HG03097 (cell line): ENCODE data around the gene TIAM1.

ENCODE experiments used
- ATAC-seq: cut with Tn5 transposase; IDR thresholded peaks from one replicate; pipeline ENCODE4 v1.9.1; 2021; ENCODE audit not compliant: unreplicated experiment, low FRiP score

TIAM1 gene, protein sequence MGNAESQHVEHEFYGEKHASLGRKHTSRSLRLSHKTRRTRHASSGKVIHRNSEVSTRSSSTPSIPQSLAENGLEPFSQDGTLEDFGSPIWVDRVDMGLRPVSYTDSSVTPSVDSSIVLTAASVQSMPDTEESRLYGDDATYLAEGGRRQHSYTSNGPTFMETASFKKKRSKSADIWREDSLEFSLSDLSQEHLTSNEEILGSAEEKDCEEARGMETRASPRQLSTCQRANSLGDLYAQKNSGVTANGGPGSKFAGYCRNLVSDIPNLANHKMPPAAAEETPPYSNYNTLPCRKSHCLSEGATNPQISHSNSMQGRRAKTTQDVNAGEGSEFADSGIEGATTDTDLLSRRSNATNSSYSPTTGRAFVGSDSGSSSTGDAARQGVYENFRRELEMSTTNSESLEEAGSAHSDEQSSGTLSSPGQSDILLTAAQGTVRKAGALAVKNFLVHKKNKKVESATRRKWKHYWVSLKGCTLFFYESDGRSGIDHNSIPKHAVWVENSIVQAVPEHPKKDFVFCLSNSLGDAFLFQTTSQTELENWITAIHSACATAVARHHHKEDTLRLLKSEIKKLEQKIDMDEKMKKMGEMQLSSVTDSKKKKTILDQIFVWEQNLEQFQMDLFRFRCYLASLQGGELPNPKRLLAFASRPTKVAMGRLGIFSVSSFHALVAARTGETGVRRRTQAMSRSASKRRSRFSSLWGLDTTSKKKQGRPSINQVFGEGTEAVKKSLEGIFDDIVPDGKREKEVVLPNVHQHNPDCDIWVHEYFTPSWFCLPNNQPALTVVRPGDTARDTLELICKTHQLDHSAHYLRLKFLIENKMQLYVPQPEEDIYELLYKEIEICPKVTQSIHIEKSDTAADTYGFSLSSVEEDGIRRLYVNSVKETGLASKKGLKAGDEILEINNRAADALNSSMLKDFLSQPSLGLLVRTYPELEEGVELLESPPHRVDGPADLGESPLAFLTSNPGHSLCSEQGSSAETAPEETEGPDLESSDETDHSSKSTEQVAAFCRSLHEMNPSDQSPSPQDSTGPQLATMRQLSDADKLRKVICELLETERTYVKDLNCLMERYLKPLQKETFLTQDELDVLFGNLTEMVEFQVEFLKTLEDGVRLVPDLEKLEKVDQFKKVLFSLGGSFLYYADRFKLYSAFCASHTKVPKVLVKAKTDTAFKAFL (N-terminal part only)

DNA sequence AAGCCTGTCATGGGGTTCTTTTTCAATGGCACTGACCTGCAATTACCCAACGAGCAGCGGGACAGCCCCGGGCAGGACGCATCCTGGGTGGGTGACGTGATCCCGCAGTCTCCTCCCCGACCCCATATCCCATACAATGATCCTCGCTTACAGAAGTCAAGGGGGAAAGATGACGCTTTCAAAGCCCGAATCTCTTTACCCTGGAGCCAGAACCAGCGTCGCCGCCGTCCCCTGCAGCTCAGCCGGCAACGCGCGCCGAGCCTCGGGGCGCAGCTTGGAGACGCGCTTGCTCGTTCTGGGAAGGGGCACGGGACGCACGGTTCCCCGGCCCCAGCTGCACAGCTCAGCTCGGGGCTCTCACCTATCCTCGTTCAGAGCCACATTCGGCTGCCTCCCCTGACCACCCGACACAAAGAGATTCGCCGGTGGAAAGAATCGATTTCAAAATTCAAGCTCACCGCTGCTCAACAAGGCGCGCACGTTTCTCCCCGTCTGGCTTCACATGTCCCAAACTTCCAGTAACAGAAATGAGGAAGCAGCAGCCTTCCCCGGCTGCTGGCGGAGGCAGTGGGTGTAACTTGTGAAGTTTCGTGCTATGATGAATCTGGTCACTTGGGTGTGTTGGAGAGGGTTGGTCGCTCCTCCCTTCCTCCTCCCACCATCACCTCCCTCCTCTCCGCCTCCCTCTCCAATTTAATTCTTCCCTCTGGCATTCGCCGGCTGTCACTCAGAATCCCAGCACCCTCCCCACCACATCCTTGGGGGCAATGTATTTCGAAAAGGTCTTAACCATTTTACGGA lies at the start of gene TIAM1:
Gene TIAM1 (minus strand): TSS at position 582 of the 801 bp plus-strand sequence. CDS start 77,289 bp downstream, outside the sequence.
- no peak for ATAC-seq

DNA sequence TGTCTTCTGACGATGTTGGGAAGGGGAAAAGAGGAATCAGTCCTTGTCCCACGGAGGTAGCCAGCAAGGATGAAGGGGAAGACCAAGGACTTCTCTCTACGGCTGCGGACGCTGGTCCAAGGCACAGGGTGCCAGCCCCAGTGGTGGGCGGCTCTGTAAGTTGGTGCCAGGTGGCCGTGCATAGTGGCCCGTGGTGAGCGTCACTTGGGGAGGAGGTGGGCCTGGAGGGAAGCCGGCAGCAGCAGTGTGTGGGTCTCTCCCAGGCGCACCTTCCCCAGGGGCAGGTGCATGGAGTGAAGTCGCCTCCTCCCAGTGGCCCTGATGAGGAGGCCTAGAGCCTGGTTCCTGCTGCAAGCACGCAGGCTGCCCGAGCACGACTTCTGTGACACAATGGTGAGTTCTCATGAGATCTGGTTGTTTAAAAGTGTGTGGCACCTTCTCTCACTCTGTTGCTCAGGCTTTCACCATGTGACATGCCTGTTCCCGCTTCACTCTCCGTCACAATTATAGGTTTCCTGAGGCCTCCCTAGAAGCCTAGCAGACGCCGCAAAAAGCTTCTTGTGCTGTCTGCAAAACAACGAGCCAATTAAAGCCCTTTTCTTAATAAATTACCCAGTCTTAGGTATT lies 43.6 kb upstream of the TIAM1 start:
- no peak for ATAC-seq

DNA sequence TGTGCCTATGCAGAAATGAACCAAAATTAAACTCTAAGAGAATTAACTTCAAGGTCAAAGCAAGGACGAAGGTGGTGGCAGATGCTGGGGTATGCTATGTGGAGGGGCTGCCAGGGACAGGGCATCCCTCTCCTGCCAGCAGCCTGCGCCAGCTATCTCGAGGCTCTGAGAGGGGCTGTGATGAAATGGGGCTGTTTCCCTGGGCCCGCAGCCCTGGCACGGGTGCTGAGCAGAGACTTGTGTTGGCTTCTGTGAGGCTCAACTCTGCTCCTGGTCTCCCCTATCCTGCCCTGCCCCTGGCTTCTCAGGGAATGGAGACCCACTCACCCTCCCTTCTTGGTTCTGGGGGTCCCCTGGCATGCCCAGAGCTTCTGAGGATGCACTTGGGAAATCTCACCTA lies 41.9 kb upstream of the TIAM1 start:
- ATAC-seq: no peak

DNA sequence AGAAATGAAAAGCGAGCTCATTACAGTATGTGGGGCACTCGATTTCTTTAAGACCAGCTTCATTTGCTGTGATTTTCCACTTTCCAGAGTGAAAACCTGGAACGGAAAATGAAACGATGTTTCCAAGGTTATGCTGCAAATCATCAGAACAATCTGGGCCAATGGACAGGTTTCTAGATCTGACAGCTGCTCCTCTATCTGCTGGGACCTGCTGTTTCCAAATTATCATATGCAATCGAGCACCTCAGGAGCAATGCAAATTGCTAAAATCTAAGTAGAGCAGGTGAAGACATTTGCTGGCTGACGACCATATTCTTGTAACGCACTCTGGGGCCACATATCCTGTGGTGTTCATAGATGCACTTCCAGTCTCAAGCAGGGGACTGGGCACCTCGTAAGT lies 39.7 kb upstream of the TIAM1 start:
- no peak for ATAC-seq

DNA sequence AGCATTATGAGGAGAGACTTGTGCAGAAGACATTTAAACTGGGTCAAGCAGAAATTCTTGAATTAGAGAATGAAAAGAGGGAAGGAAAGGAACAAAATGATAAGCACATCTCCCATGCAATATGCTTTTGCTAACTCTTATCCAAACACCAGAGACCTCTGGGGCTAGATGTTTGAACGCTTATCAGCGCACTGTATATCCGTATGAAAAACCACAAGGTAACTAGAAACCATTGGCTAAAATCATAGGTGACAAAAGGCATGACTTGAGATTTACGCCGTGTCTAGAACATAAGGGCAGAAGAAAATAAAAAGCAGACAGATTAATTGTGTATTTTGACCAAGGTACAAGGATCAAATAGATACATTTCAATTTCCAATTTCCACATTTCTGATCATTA lies 38.0 kb upstream of the TIAM1 start:
- no peak for ATAC-seq

DNA sequence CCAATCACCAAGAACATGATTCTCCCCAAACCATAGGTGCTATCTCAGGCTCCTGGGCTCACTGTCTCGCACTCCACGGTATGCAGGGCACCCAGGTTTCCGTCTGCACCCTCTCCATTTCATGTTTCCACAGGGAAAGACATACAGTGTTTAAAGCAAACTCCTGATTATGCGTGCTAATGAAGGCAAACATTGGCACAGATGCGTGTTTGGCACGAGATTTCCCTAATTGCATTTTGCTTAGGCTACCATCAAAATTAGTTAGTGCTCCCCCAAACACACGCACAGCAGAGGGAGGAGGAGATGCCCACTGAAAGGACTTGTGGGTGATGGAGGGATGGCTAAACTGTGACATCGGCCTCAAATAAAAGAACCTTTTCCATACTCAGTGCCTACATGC lies 32.2 kb upstream of the TIAM1 start:
- ATAC-seq: no peak

DNA sequence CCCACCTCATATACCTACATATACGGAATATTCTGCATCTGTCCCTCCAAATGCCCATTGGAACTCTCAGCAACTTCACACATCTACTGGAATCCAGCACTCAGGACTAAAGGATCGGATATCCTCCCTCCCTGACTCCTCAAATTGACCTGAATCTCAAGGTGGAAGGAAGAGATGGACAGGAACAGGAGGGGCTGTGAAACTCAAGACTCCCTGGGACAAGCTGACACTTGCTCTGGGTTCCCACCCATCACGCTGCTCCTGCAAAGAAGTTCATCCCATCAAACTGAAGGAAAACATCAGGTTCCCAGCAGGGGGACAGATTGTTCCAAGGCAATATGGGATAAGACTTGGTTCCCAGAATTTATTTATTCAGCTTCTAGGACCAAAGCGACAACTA lies 30.3 kb upstream of the TIAM1 start:
- no peak for ATAC-seq

DNA sequence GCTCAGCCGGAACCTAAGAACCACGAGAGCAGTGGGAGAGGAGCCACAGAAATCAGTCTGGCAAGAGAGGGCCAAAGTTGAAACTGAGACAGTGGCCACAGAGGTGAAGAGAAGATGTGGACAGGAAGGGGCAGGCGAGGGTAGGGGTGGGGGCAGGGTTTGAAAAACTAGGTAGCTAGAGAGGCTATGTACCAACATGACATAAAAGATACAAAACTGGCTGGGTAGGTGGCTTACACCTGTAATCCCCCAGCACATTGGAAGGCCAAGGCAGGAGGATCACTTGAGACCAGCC lies 28.4 kb upstream of the TIAM1 start:
- ATAC-seq: no peak

DNA sequence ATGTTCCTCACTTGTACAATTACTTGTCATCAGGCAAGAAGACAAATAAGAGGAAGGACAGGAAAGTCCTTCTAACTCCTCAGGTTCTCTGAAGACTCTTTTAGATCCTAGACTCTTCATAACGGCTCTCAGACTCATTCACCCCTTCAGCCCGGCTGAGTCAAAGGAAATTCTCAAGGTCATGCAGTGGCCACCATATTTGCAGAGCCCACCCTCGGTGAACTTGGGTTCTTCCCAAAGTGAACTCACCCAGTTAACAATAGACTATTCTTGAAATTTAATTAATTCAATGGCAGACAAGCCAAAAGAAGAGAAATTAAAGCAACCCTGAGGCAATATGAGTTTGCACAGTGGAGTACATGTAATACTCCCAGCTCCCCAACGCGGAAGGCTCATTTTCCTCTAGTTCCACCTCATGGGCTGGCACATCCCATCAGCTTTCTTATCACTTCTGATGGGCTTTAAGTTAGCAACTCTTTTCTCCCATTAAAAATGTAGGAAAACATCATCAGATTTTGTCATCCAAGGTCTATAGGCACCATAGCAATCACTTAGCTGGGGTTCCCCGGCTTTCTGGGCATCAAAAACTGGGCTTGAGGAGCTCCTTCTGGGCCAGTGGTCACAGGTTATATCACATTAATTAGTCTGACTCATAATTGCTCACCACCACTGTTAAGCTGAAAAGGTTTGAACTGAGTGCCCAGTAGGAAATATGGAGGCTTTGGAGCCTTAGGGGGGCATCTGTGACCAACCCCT lies 27.8 kb upstream of the TIAM1 start:
- no peak for ATAC-seq

DNA sequence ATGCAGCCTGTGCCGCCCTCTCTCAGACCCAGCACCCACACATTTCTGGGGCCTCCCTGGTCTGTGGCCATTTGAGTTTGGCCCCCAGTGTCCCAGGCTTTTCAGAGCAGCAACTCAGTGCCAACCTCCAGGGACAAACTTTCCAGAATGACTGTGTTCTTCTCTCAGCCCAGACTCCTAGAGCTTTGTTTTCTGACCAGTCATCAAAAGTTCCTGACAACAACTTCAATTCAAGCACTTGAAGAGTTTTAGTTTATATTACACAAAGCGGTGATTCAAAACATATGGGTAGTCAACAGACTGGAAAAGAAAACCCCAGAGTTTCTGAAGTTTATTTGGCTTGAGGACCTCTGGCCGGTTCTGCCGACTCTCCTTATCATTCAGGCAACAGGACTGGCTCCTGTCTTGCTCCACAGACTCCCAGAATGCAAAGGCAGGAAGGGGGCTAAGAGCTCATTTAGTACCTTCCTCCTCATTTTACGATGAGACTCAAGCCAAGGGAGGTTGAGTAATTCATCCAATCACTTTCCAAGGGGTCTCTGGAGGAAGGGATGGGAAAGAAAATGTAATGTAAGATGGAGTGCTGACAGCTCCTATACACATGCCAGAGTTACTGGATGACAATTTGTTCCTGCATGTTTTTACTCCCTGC lies 27.0 kb upstream of the TIAM1 start:
- ATAC-seq: no peak

DNA sequence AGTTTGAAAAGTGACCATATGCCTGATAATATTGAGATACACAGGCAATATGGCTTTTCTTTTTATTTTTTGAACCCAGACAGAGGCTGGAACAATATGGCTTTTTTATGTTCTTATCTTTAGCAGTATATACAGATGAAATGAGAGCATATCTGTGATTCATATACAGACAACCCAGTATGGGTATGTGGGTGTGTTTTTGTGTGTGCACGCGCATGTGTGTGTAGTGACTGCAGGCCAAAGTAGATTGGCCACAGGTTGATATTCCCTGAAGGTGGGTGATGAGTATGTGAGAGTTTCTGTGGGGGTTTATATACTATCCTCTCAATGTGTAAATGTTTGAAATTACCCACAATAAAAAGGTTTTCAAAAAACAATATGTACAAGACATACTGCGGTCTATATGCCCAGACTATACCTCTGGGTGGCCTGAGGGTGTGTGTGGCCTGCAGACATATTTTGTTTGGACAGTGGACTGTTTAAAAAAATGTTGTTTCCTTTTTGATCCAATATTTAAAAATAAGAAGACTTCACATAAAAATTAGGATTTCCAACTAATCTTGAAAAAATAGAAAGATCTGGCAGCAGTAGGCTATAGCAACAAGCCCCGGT lies 26.3 kb upstream of the TIAM1 start:
- ATAC-seq: no peak

DNA sequence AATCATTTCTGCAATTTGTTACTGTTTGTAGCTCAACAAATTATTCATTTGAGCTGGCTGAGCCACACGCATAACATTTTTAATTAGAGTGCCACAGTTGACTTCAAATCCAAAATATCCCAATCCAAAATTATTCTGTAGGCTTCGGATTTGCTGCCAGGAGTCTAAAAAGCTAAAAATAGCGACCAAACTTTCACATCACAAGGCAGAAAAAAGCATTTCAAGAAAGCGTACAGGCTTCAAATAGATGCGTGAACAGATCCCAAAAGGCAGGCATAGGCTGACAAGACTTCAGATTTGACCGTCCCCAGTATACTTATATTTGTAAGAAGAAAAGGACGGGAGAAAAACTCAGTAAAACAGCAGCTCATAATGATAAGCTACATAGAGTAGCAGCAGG lies 24.3 kb upstream of the TIAM1 start:
- ATAC-seq: no peak

DNA sequence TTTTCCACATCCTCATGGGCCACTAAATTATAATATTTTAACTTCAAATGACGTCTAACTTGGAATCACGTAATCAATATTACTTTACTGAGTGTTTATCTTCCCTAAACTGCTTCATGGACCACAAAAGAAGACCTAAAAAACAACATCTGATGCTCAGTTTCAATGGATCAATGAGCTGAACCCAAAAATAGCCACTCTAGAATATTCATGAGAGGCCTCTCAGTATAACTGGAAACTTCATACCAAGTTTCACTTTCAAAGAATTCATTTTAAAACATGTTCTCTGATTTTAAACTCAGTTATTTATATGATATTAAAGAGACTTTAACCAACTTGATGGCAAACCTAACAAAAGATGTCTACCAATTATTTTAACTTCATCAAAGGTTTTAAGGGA lies 23.7 kb upstream of the TIAM1 start:
- ATAC-seq: no peak

DNA sequence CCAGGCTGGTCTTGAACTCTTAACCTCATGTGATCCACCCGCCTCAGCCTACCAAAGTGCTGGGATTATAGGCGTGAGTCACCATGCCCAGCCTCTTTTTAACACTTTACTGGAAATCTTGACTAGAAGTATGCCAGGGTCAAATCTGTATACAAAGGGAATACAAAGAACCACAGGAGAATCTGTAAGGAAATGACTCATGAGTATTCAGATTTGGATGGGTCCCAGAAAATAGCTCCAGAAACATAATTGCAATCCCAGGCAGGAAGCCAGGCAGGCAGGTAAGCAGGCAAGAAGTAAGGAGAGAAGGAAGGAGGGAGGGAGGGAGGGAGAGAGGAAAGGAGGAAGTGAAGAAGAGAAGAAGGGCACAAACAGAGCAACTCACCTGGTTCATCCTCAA lies 22.8 kb upstream of the TIAM1 start:
- ATAC-seq: no peak

DNA sequence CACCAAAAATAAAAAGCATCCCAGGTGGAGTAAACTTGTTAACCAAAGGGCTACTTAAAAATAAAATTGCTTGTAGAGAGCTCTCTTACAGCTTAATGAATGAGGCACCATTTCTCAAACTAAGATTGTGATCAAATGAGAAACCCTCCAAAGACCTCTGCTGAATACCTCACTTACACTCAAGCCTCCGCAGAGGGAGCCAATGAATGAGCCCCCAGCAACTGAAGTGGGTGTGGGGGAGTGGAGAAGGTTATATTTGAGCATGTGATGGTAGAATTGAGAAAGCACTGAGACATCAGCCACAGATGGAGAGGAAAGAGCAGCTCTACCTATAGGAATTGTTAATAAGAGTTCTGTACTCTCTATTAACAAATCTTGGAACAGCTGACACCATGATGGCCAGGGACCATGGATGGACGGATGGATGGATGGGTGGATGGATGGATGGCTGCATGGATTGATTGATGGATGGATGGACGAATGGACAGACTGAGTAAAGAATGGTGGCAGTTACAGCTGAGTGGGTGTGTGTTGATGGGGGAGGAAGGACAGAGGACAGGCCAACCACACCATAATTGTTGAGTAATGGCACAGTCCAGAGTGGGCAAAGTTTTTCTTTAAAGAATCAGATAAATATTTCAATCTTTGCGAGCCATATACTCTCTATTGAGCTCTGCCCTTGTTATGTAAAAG lies 20.3 kb upstream of the TIAM1 start:
- ATAC-seq: no peak

DNA sequence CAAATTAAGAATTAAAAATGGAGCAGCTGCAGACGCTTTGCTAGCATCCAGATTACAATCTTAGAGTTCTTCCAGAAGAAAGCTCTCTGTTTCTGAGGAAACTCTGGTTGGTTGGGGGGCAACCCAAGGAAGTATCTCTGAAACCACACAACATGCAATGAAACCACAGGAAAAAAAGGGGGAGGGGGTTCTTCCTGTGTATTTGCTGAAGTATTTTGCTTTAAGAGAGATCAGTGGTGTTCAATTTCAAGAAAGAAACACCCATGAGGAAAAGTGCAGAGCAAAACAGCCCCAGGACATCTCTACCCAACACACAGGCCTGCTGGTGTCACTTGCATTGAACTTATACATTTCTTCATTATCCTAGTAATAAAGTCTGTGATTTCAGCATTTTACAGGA lies 19.7 kb upstream of the TIAM1 start:
- ATAC-seq: no peak

DNA sequence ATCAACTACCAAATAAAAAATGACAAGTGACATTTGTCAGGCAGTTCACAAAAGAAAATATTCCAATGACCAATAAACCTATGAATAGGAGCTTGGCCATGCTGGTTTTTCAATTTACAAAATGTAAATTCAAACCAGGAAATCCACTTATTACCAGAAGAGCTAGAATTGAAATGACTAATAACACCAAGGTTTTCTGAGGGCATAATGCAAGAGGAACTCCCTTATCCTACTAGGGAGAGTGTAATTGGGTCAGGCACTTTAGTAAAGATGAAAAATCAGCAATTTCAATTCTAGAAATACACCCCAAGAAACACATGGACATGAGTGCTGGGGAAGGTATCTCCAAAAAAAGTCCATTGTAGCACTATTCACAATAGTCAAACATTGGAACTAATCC lies 16.7 kb upstream of the TIAM1 start:
- ATAC-seq: no peak

DNA sequence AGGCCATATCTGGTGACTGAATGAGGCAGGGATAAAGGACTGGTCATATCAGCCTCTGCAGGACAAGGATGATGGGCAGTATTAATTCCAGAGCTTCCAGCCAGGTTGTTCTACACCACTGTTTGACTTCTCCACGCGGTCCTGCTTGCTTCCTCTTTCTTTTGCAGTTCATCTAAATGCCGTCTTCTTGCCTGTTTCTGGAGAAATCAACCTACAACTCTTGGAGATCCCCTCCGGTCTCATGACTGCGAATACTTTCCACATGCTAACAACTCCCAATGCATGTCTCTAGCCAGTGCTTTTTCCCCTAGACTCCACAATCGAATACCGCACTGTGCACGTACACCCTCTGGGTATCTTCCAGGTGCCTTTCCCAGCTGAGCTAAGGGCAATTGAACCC lies 14.1 kb upstream of the TIAM1 start:
- no peak for ATAC-seq
